ENCODE data around the gene ASB18. TPM values are rescaled to one million over a fixed set of nuclear protein-coding genes. Genes with fewer than 3 reads are reported as not detected.

ASB18 gene
- total and polyA plus RNA-seq, 4 donors = not detected

DNA sequence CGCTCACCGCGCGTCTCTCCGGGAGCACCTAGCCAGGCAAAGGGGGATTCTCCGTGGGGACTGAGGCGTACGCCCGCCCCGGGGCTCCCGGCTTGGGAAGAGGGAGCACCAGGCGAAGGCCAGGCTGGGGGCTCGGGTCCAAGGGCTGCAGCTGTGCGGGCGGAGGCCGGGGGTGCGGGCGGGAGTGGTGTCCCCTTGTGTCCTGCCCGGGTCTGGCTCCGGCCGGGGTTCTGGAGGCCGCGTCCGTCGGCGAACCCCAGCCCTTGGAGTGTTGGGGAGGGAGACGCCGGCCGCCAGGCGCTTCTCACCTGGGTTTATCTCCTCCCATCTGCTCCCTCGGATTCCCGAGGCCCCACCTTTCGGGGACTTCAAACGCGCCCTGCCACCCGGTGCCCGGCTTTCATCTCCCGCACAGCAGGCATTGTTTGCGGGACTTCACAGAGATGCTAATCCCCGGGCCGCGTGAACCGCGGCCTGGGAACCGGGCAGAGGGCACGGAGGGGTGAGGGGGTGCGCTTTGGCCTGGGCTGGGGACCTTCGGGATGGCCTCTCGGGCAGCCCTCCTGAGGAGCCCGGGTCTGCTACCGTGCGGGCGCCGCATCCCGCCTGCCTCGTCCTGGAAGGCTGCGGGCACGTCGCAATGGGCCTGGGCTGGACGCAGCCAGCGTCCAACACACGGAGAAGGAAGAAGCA is 91.0 kb downstream of the ASB18 start (continued):
- TF ChIP-seq, protein P1, sequence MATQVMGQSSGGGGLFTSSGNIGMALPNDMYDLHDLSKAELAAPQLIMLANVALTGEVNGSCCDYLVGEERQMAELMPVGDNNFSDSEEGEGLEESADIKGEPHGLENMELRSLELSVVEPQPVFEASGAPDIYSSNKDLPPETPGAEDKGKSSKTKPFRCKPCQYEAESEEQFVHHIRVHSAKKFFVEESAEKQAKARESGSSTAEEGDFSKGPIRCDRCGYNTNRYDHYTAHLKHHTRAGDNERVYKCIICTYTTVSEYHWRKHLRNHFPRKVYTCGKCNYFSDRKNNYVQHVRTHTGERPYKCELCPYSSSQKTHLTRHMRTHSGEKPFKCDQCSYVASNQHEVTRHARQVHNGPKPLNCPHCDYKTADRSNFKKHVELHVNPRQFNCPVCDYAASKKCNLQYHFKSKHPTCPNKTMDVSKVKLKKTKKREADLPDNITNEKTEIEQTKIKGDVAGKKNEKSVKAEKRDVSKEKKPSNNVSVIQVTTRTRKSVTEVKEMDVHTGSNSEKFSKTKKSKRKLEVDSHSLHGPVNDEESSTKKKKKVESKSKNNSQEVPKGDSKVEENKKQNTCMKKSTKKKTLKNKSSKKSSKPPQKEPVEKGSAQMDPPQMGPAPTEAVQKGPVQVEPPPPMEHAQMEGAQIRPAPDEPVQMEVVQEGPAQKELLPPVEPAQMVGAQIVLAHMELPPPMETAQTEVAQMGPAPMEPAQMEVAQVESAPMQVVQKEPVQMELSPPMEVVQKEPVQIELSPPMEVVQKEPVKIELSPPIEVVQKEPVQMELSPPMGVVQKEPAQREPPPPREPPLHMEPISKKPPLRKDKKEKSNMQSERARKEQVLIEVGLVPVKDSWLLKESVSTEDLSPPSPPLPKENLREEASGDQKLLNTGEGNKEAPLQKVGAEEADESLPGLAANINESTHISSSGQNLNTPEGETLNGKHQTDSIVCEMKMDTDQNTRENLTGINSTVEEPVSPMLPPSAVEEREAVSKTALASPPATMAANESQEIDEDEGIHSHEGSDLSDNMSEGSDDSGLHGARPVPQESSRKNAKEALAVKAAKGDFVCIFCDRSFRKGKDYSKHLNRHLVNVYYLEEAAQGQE (IDR thresholded peaks at IDR 0.05) = no peak
- no peak for TF ChIP-seq GABPA (IDR thresholded peaks at IDR 0.05 in 1 of 2, conservative IDR thresholded peaks at IDR 0.05 in 1 of 2)

DNA sequence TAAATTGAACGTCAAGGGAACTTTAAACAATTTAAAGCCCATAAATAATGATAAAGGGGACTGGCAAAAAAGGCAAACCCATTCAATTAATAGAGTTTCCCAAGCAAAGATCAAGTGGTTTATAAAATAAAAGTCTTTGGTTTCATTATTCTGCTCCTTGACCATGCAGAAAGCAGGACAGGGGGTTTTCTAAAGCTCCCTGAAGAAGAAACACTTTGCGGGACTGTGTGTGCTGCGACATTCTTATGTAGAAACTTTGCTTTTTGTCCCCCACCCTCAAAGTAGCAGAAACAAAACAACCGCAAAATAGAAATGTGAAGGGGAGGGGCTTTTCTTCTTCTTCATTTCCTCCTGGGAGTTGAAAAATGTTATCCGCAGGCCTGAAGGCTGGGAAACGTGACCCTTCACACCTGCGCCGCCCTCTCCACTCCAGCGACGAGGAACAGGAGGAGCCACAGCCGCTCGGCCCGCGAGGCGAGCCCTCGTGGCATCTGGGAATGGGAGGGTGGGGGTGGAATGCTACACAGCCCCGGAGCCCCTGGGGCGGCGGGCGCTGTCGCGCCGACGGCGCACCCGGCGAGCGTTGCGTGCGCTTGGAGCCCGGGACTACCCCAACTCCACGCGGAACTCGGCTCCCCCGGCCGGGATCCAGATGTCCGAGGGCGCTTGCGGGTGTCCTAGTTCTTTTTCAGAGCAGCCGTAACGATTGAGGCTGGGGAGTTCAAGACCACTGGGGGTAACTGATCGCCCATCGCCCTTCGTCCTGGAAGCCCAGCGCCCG is 91.8 kb downstream of the ASB18 start:
- no peaks in the 10 kb centered on the region for H3K9me3 ChIP-seq (ENCODE audit: control insufficient read depth in 4 of 4, low read length in 3 of 4)
- WGBS = 4% methylated on average over 46 of the region's 46 CpGs
- peaks cover 0 to 38% (median 30%) of the 10 kb centered on the region in 4 donors for H3K27me3 ChIP-seq (ENCODE audit: control insufficient read depth in 4 of 4, insufficient read depth in 4 of 4, low read length in 3 of 4)
- no peak overlapping the region for H3K27ac ChIP-seq (ENCODE audit: low read depth in 1 of 2, low read length in 2 of 2)
- no peak overlapping the region for H3K9ac ChIP-seq (ENCODE audit: low read depth in 1 of 2, low read length in 2 of 2)
- H3K4me3 ChIP-seq (ENCODE audit: low read depth in 1 of 3, low read length in 3 of 3) = no peak overlapping the region
- no peak for DNase-seq (ENCODE audit: low spot score)
- no peaks in the 10 kb centered on the region for H3K36me3 ChIP-seq (ENCODE audit: control insufficient read depth in 4 of 4, insufficient read depth in 3 of 4, low read depth in 1 of 4, low read length in 3 of 4)
- peaks cover 0 to 14% (median 11%) of the 10 kb centered on the region in 4 donors for H3K4me1 ChIP-seq (ENCODE audit: control insufficient read depth in 4 of 4, insufficient read depth in 4 of 4, low read length in 3 of 4)
- TF ChIP-seq HNF4G (IDR thresholded peaks at IDR 0.05) = no peak
- TF ChIP-seq, protein P2, sequence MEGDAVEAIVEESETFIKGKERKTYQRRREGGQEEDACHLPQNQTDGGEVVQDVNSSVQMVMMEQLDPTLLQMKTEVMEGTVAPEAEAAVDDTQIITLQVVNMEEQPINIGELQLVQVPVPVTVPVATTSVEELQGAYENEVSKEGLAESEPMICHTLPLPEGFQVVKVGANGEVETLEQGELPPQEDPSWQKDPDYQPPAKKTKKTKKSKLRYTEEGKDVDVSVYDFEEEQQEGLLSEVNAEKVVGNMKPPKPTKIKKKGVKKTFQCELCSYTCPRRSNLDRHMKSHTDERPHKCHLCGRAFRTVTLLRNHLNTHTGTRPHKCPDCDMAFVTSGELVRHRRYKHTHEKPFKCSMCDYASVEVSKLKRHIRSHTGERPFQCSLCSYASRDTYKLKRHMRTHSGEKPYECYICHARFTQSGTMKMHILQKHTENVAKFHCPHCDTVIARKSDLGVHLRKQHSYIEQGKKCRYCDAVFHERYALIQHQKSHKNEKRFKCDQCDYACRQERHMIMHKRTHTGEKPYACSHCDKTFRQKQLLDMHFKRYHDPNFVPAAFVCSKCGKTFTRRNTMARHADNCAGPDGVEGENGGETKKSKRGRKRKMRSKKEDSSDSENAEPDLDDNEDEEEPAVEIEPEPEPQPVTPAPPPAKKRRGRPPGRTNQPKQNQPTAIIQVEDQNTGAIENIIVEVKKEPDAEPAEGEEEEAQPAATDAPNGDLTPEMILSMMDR (IDR thresholded peaks at IDR 0.05; ENCODE audit: low read depth, low read length, missing input control) = no peak
- no peak for TF ChIP-seq SP1 (IDR thresholded peaks at IDR 0.05)
- TF ChIP-seq, protein P3, sequence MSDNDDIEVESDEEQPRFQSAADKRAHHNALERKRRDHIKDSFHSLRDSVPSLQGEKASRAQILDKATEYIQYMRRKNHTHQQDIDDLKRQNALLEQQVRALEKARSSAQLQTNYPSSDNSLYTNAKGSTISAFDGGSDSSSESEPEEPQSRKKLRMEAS (IDR thresholded peaks at IDR 0.05) = no peak
- TF ChIP-seq EGR1 (IDR thresholded peaks at IDR 0.05; ENCODE audit: low read depth in 2 of 2) = no peak
- TF ChIP-seq RAD21 (IDR thresholded peaks at IDR 0.05) = no peak
- TF ChIP-seq YY1 (IDR thresholded peaks at IDR 0.05) = no peak
- TF ChIP-seq GABPA (IDR thresholded peaks at IDR 0.05 in 1 of 2, conservative IDR thresholded peaks at IDR 0.05 in 1 of 2) = no peak
- no peak for TF ChIP-seq JUND (IDR thresholded peaks at IDR 0.05)
- TF ChIP-seq HNF4A (conservative IDR thresholded peaks at IDR 0.05) = no peak

DNA sequence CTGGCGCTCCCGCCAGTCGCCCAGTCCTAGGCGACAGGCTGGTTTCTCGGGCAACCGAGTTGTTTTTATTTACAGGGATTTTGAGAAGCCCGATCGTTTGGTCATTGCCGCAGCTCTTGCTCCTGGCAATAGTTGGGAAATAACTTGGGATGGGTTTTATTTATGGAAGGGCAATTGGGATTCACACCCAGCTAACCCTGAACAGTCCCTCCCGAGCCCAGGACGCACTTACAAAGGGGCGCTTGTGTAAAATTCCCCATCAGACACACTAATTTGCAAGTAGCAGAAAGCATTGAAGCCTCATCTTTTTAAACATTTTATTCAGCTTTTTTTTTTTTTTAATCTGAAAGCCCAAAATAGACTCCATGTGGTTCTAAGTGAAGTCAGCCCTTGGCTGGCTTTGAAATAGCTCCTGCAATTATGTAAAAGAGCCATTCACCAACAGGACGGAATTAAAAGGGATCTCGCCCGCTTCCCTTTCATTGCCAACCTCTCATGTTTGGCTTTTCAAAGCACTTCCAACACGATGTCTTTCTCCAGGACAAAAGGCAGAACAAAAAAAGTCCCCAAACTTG is 92.4 kb downstream of the ASB18 start:
- TF ChIP-seq RXRA (IDR thresholded peaks at IDR 0.05) = no peak
- no peak overlapping the region for H3K4me3 ChIP-seq (ENCODE audit: low read depth in 1 of 3, low read length in 3 of 3)
- H3K9ac ChIP-seq (ENCODE audit: low read depth in 1 of 2, low read length in 2 of 2) = no peak overlapping the region
- no peaks in the 10 kb centered on the region for H3K9me3 ChIP-seq (ENCODE audit: control insufficient read depth in 4 of 4, low read length in 3 of 4)
- 10% methylated on average over 16 of the region's 16 CpGs for WGBS
- H3K4me1 ChIP-seq (ENCODE audit: control insufficient read depth in 4 of 4, insufficient read depth in 4 of 4, low read length in 3 of 4) = peaks cover 4 to 21% (median 15%) of the 10 kb centered on the region in 4 donors
- no peak for DNase-seq (ENCODE audit: low spot score)
- H3K27ac ChIP-seq (ENCODE audit: low read depth in 1 of 2, low read length in 2 of 2) = no peak overlapping the region
- peaks cover 0 to 39% (median 30%) of the 10 kb centered on the region in 4 donors for H3K27me3 ChIP-seq (ENCODE audit: control insufficient read depth in 4 of 4, insufficient read depth in 4 of 4, low read length in 3 of 4)
- no peaks in the 10 kb centered on the region for H3K36me3 ChIP-seq (ENCODE audit: control insufficient read depth in 4 of 4, insufficient read depth in 3 of 4, low read depth in 1 of 4, low read length in 3 of 4)
